ENCODE results near the gene CNN2. TPM values are rescaled to one million over a fixed set of nuclear protein-coding genes. Genes with fewer than 3 reads are reported as not detected.

The CNN2 gene
- total and polyA plus RNA-seq, 2 of the 13 experiments (the other 11 are each of a cell fraction or from before 2014, with no cell fraction given), result 63.6 to 70.0 TPM

DNA sequence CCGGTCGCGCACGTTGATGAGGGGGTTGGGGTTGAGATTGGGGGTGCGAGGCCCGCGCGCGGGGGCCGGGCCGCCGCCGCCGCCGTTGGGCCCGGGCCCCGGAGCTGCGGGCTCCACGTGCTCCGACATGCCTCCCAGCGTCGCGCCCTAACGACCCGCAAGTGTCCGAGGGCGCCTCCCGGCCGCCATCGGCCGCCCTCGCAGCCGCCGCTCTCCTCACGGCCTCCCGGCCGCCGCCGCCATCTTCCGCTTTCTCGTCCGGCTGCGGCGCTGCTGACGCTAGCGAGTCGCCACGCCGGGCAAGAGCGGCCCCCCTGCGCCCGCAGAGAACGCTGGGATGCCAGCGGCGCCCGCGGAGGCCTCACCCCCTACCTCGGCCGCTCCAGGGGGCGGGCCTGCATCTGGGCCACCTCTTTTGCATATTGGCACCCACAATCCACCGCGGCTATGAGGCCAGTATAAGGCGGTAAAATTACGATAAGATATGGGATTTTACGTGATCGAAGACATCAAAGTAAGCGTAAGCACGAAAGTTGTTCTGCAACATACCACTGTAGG is 5.5 kb upstream of the CNN2 start, which contains the start of gene TMEM259 (continued):
- TF ChIP-seq, protein P1, sequence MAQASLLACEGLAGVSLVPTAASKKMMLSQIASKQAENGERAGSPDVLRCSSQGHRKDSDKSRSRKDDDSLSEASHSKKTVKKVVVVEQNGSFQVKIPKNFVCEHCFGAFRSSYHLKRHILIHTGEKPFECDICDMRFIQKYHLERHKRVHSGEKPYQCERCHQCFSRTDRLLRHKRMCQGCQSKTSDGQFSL (CRISPR knock-in tag; IDR thresholded peaks at IDR 0.05), result 0 out of 2 replicates have a peak, but pooled peaks have one; percentile 35
- TF ChIP-seq ZNF644 (CRISPR knock-in tag; IDR thresholded peaks at IDR 0.05; ENCODE audit: low read depth) (no peak), BORCS8-MEF2B (CRISPR knock-in tag; IDR thresholded peaks at IDR 0.05) (no peak), KDM2A (CRISPR knock-in tag; IDR thresholded peaks at IDR 0.05; ENCODE audit: borderline replicate concordance, low read depth) (peak; percentile 85), SPEN (CRISPR knock-in tag; IDR thresholded peaks at IDR 0.05; ENCODE audit: low read depth) (peak; percentile 87), NR2C2 (CRISPR knock-in tag; IDR thresholded peaks at IDR 0.05; ENCODE audit: borderline replicate concordance) (peak; percentile 75; the same call in 1 of the 2 replicates), ZNF260 (CRISPR knock-in tag; IDR thresholded peaks at IDR 0.05; ENCODE audit: borderline replicate concordance, low read depth) (no peak), JUND (CRISPR knock-in tag; IDR thresholded peaks at IDR 0.05) (no peak), ZNF136 (CRISPR knock-in tag; IDR thresholded peaks at IDR 0.05; ENCODE audit: low read depth) (no peak), YY1 (IDR thresholded peaks at IDR 0.05; ENCODE audit: insufficient read depth, insufficient replicate concordance, low read depth, low read length) (peak; percentile 97), ZNF546 (CRISPR knock-in tag; conservative IDR thresholded peaks at IDR 0.05) (peak; percentile 45; the same call in 1 of the 2 replicates), SIN3B (IDR thresholded peaks at IDR 0.05; ENCODE audit: low read length) (0 out of 2 replicates have a peak, but pooled peaks have one; percentile 11), PHF20 (CRISPR knock-in tag; IDR thresholded peaks at IDR 0.05) (peak; percentile 75), HDAC1 (CRISPR knock-in tag; IDR thresholded peaks at IDR 0.05) (peak; percentile 48; the same call in 1 of the 2 replicates), FOSL1 (CRISPR knock-in tag; IDR thresholded peaks at IDR 0.05; ENCODE audit: borderline replicate concordance) (no peak), SUZ12 (IDR thresholded peaks at IDR 0.05; ENCODE audit: low read depth, low read length) (peak; percentile 85), FOXO1 (CRISPR knock-in tag; IDR thresholded peaks at IDR 0.05) (peak; percentile 33; the same call in 1 of the 2 replicates), HES4 (CRISPR knock-in tag; IDR thresholded peaks at IDR 0.05; ENCODE audit: borderline replicate concordance) (peak; percentile 21; the same call in 1 of the 2 replicates), ZFP62 (CRISPR knock-in tag; IDR thresholded peaks at IDR 0.05) (no peak), RAD21 (CRISPR knock-in tag; IDR thresholded peaks at IDR 0.05) (no peak; the same call in none of the 2 replicates), PHF8 (CRISPR knock-in tag; IDR thresholded peaks at IDR 0.05) (peak; percentile 72), ZNF607 (CRISPR knock-in tag; IDR thresholded peaks at IDR 0.05; ENCODE audit: borderline replicate concordance) (0 out of 2 replicates have a peak, but pooled peaks have one; percentile 38)
- TF ChIP-seq, protein P2, sequence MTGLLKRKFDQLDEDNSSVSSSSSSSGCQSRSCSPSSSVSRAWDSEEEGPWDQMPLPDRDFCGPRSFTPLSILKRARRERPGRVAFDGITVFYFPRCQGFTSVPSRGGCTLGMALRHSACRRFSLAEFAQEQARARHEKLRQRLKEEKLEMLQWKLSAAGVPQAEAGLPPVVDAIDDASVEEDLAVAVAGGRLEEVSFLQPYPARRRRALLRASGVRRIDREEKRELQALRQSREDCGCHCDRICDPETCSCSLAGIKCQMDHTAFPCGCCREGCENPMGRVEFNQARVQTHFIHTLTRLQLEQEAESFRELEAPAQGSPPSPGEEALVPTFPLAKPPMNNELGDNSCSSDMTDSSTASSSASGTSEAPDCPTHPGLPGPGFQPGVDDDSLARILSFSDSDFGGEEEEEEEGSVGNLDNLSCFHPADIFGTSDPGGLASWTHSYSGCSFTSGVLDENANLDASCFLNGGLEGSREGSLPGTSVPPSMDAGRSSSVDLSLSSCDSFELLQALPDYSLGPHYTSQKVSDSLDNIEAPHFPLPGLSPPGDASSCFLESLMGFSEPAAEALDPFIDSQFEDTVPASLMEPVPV (CRISPR knock-in tag; IDR thresholded peaks at IDR 0.05), result 0 out of 2 replicates have a peak, but pooled peaks have one; percentile 54
- TF ChIP-seq, protein P3, sequence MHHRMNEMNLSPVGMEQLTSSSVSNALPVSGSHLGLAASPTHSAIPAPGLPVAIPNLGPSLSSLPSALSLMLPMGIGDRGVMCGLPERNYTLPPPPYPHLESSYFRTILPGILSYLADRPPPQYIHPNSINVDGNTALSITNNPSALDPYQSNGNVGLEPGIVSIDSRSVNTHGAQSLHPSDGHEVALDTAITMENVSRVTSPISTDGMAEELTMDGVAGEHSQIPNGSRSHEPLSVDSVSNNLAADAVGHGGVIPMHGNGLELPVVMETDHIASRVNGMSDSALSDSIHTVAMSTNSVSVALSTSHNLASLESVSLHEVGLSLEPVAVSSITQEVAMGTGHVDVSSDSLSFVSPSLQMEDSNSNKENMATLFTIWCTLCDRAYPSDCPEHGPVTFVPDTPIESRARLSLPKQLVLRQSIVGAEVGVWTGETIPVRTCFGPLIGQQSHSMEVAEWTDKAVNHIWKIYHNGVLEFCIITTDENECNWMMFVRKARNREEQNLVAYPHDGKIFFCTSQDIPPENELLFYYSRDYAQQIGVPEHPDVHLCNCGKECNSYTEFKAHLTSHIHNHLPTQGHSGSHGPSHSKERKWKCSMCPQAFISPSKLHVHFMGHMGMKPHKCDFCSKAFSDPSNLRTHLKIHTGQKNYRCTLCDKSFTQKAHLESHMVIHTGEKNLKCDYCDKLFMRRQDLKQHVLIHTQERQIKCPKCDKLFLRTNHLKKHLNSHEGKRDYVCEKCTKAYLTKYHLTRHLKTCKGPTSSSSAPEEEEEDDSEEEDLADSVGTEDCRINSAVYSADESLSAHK (CRISPR knock-in tag; IDR thresholded peaks at IDR 0.05; ENCODE audit: borderline replicate concordance), result no peak

Measured in HepG2 (cell line).